ENCODE measurements around the gene MAP2K6.

MAP2K6 gene

DNA sequence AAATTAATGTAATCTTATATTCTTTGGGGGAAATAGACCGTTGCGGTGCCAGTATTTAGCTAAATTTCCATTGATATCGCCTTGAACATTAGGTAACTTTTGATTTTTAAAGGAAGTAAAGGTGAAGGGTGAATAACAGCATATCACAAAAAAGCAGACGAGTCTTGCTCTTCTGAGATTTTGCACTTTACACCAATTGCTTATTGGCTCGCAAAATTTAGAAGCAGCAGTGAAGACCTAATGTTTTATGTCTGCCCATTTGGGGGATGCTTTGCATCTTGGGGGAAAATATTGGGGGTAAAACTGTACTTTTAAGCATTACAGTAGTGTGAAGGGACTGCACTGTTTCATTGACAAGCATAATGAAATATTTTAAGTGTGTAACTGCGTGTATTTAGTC is 934 bp downstream of the MAP2K6 start:
- Histone ChIP-seq H3K4me1 (ENCODE audit: insufficient read depth, low read length) (peaks cover 31% of the 10 kb centered on the region), H3K9ac (ENCODE audit: low read depth, low read length) (peak overlapping the region; percentile 51), H3K27ac (ENCODE audit: low read length) (no peak overlapping the region)

DNA sequence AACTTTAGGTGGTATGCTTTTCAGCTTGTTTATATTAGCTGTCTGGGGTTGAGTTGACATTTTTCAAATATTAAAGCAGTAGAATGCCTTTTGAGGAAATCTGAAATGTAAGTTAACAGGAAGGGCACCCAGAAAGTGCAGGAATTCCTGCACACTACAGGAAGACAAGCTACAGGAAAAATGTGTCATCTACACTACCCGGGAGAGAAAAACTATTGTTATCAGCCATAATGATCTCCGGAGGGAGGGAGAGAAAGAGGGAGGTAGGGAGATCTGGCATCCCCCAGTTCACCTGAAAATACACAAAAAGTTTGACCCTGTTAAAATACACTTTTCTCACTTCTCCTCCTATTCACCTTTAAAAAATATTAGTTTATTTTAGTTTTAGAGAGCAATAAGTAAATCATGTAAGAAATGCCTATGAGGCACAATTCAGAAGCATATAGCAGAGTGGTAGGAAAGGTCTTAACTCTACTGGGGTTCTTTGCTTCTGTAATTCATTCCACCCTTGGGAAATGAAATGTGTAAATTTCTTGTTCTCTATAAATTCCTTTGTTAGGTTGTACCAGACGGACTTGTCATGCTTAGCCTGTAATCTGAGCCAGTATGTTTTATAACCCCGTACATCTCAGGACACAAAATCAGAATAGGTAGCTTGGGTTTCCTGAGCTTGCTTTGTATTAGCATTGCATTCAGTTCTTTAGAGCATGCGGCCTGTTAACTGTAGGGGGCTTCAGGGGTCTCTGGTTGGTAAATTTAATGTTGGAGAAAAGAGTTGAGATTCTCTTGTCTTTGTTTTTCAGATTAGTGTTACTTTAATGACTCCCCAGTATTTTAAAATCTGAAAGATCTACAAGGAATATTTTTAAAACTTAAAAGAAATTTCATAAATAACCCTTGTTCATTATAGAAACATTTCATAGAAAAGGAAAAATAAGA is 3.3 kb downstream of the MAP2K6 start:
- Histone ChIP-seq H3K4me3 (ENCODE audit: low read depth in 1 of 2, low read length in 2 of 2) (no peak overlapping the region), H3K4me2 (ENCODE audit: insufficient read depth, low read length) (peak overlapping the region; percentile 12; the same call in 1 of the 2 replicates), H3K36me3 (ENCODE audit: insufficient read depth, low read length) (no peaks in the 10 kb centered on the region), H4K20me1 (ENCODE audit: insufficient read depth, low read length) (no peaks in the 10 kb centered on the region), H3K79me2 (ENCODE audit: insufficient read depth, low read length) (no peaks in the 10 kb centered on the region), H3K4me1 (ENCODE audit: insufficient read depth, low read length) (peaks cover 31% of the 10 kb centered on the region), H3K27me3 (ENCODE audit: insufficient read depth, low read length, poor library complexity) (no peaks in the 10 kb centered on the region), H3K9me3 (ENCODE audit: insufficient read depth, low read length, severe bottlenecking) (no peaks in the 10 kb centered on the region), H3K9ac (ENCODE audit: low read depth, low read length) (no peak overlapping the region), H3K27ac (ENCODE audit: low read length) (no peak overlapping the region), H2AFZ (ENCODE audit: low read depth, low read length) (no peak overlapping the region)
- no peak for DNase-seq
- no peak for TF ChIP-seq EZH2 (IDR thresholded peaks at IDR 0.05; ENCODE audit: borderline replicate concordance, low read depth, low read length, severe bottlenecking)
- TF ChIP-seq, protein P1, sequence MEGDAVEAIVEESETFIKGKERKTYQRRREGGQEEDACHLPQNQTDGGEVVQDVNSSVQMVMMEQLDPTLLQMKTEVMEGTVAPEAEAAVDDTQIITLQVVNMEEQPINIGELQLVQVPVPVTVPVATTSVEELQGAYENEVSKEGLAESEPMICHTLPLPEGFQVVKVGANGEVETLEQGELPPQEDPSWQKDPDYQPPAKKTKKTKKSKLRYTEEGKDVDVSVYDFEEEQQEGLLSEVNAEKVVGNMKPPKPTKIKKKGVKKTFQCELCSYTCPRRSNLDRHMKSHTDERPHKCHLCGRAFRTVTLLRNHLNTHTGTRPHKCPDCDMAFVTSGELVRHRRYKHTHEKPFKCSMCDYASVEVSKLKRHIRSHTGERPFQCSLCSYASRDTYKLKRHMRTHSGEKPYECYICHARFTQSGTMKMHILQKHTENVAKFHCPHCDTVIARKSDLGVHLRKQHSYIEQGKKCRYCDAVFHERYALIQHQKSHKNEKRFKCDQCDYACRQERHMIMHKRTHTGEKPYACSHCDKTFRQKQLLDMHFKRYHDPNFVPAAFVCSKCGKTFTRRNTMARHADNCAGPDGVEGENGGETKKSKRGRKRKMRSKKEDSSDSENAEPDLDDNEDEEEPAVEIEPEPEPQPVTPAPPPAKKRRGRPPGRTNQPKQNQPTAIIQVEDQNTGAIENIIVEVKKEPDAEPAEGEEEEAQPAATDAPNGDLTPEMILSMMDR (IDR thresholded peaks at IDR 0.05; ENCODE audit: borderline replicate concordance, extremely low read depth, low read length, poor library complexity, severe bottlenecking) = no peak
- ATAC-seq (ENCODE audit: insufficient read depth, low read depth) = no peak

More for the DNA sequence above, 934 bp downstream of the MAP2K6 start:
- H2AFZ ChIP-seq (ENCODE audit: low read depth, low read length) = peak overlapping the region; percentile 92
- H3K36me3 ChIP-seq (ENCODE audit: insufficient read depth, low read length) = no peaks in the 10 kb centered on the region
- no peaks in the 10 kb centered on the region for H3K9me3 ChIP-seq (ENCODE audit: insufficient read depth, low read length, severe bottlenecking)
- peak overlapping the region; percentile 45 to 75 for H3K4me3 ChIP-seq (ENCODE audit: low read depth in 1 of 2, low read length in 2 of 2)
- no peak for ATAC-seq (ENCODE audit: insufficient read depth, low read depth)
- peak overlapping the region; percentile 82 for H3K4me2 ChIP-seq (ENCODE audit: insufficient read depth, low read length)
- no peaks in the 10 kb centered on the region for H4K20me1 ChIP-seq (ENCODE audit: insufficient read depth, low read length)
- no peak for TF ChIP-seq EZH2 (IDR thresholded peaks at IDR 0.05; ENCODE audit: borderline replicate concordance, low read depth, low read length, severe bottlenecking)
- TF ChIP-seq, protein P1 (IDR thresholded peaks at IDR 0.05; ENCODE audit: borderline replicate concordance, extremely low read depth, low read length, poor library complexity, severe bottlenecking) = no peak
- no peaks in the 10 kb centered on the region for H3K27me3 ChIP-seq (ENCODE audit: insufficient read depth, low read length, poor library complexity)
- no peak for DNase-seq
- H3K79me2 ChIP-seq (ENCODE audit: insufficient read depth, low read length) = no peaks in the 10 kb centered on the region

DNA sequence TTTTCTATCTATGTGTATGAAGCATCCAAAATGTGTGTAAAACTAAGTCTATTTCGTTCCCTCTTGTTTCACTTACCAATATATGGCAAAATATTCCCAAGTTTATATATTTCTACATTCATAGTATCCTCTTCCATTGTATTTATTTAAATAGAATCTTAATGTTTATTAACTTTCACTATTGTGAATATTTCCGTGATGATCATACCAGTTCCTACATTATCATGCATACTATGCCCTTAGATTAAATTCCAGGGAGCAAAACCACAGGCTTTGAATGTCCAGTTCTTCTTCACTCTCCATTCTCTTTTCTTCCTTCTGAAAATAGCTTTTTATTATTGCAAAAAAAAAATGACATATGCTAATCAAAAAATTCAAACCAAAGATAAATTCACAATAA is 4.0 kb downstream of the MAP2K6 start:
- Histone ChIP-seq H3K9me3 (ENCODE audit: insufficient read depth, low read length, severe bottlenecking) (no peaks in the 10 kb centered on the region), H3K27me3 (ENCODE audit: insufficient read depth, low read length, poor library complexity) (no peaks in the 10 kb centered on the region), H3K4me3 (ENCODE audit: low read depth in 1 of 2, low read length in 2 of 2) (no peak overlapping the region), H3K4me1 (ENCODE audit: insufficient read depth, low read length) (peaks cover 31% of the 10 kb centered on the region), H3K36me3 (ENCODE audit: insufficient read depth, low read length) (no peaks in the 10 kb centered on the region), H4K20me1 (ENCODE audit: insufficient read depth, low read length) (no peaks in the 10 kb centered on the region), H3K9ac (ENCODE audit: low read depth, low read length) (no peak overlapping the region), H3K27ac (ENCODE audit: low read length) (no peak overlapping the region), H2AFZ (ENCODE audit: low read depth, low read length) (no peak overlapping the region), H3K79me2 (ENCODE audit: insufficient read depth, low read length) (no peaks in the 10 kb centered on the region), H3K4me2 (ENCODE audit: insufficient read depth, low read length) (no peak overlapping the region)
- no peak for DNase-seq
- ATAC-seq (ENCODE audit: insufficient read depth, low read depth) = no peak
- no peak for TF ChIP-seq EZH2 (IDR thresholded peaks at IDR 0.05; ENCODE audit: borderline replicate concordance, low read depth, low read length, severe bottlenecking)
- TF ChIP-seq, protein P1 (IDR thresholded peaks at IDR 0.05; ENCODE audit: borderline replicate concordance, extremely low read depth, low read length, poor library complexity, severe bottlenecking) = no peak
